ENCODE results near the gene NCAPH2. TPM values are rescaled to one million over a fixed set of nuclear protein-coding genes. Genes with fewer than 3 reads are reported as not detected.

NCAPH2 gene
- total RNA-seq, 1 donor from 2014 or later = 41.7 TPM

- no peak overlapping the region for H3K27ac ChIP-seq
- H3K4me3 ChIP-seq = no peak overlapping the region
- intact Hi-C loops (cut with DNase I) = no loop called here
- peaks cover 58% of the 10 kb centered on the region in 2 donors for H3K36me3 ChIP-seq
- no peaks in the 10 kb centered on the region for H3K9me3 ChIP-seq
- H3K4me1 ChIP-seq = peaks cover 4 to 22% of the 10 kb centered on the region in 2 donors
- DNase-seq (ENCODE audit: low spot score in 2 of 2) = no peak
- TF ChIP-seq, protein P1, sequence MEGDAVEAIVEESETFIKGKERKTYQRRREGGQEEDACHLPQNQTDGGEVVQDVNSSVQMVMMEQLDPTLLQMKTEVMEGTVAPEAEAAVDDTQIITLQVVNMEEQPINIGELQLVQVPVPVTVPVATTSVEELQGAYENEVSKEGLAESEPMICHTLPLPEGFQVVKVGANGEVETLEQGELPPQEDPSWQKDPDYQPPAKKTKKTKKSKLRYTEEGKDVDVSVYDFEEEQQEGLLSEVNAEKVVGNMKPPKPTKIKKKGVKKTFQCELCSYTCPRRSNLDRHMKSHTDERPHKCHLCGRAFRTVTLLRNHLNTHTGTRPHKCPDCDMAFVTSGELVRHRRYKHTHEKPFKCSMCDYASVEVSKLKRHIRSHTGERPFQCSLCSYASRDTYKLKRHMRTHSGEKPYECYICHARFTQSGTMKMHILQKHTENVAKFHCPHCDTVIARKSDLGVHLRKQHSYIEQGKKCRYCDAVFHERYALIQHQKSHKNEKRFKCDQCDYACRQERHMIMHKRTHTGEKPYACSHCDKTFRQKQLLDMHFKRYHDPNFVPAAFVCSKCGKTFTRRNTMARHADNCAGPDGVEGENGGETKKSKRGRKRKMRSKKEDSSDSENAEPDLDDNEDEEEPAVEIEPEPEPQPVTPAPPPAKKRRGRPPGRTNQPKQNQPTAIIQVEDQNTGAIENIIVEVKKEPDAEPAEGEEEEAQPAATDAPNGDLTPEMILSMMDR (IDR thresholded peaks at IDR 0.05) = no peak
- H3K27me3 ChIP-seq = no peaks in the 10 kb centered on the region
Observed at GRCh38 chr22:50467341-50467740, 40.7 kb upstream of the NCAPH2 start.

- Histone ChIP-seq H3K9me3 (no peaks in the 10 kb centered on the region), H3K27me3 (no peaks in the 10 kb centered on the region), H3K4me3 (no peak overlapping the region), H3K36me3 (peaks cover 52 to 53% of the 10 kb centered on the region in 2 donors), H3K27ac (no peak overlapping the region), H3K4me1 (peaks cover 8 to 28% of the 10 kb centered on the region in 2 donors)
- TF ChIP-seq, protein P1 (IDR thresholded peaks at IDR 0.05) = no peak
- no peak for DNase-seq (ENCODE audit: low spot score in 2 of 2)
- intact Hi-C loops (cut with DNase I) = no loop called here
Observed at GRCh38 chr22:50467773-50468440, 40.1 kb upstream of the NCAPH2 start.

- no peak overlapping the region for H3K4me3 ChIP-seq
- H3K4me1 ChIP-seq = peaks cover 15 to 35% of the 10 kb centered on the region in 2 donors
- no peak for DNase-seq (ENCODE audit: low spot score in 2 of 2)
- TF ChIP-seq, protein P1 (IDR thresholded peaks at IDR 0.05) = no peak
- H3K9me3 ChIP-seq = no peaks in the 10 kb centered on the region
- peaks cover 45 to 46% of the 10 kb centered on the region in 2 donors for H3K36me3 ChIP-seq
- H3K27ac ChIP-seq = no peak overlapping the region
- intact Hi-C loops (cut with DNase I) = no loop called here
- H3K27me3 ChIP-seq = no peaks in the 10 kb centered on the region
Observed at GRCh38 chr22:50468626-50469025, 39.4 kb upstream of the NCAPH2 start.

- Histone ChIP-seq H3K4me1 (peaks cover 21 to 38% of the 10 kb centered on the region in 2 donors), H3K36me3 (peaks cover 35% of the 10 kb centered on the region in 2 donors), H3K27ac (no peak overlapping the region), H3K9me3 (no peaks in the 10 kb centered on the region), H3K4me3 (no peak overlapping the region), H3K27me3 (no peaks in the 10 kb centered on the region)
- intact Hi-C loops (cut with DNase I) = no loop called here
- DNase-seq (ENCODE audit: low spot score in 2 of 2) = peak; percentile 62 to 85
- TF ChIP-seq, protein P1 (IDR thresholded peaks at IDR 0.05) = no peak
Observed at GRCh38 chr22:50469377-50470305, 38.4 kb upstream of the NCAPH2 start.

- no peak for DNase-seq (ENCODE audit: low spot score in 2 of 2)
- peaks cover 26 to 27% of the 10 kb centered on the region in 2 donors for H3K36me3 ChIP-seq
- no peaks in the 10 kb centered on the region for H3K27me3 ChIP-seq
- TF ChIP-seq, protein P1 (IDR thresholded peaks at IDR 0.05) = no peak
- H3K27ac ChIP-seq = no peak overlapping the region
- peaks cover 25 to 42% of the 10 kb centered on the region in 2 donors for H3K4me1 ChIP-seq
- intact Hi-C loops (cut with DNase I) = no loop called here
- no peak overlapping the region for H3K4me3 ChIP-seq
- H3K9me3 ChIP-seq = no peaks in the 10 kb centered on the region
Observed at GRCh38 chr22:50470491-50470890, 37.5 kb upstream of the NCAPH2 start.
